Stimulated activated naive B cell treated with anti-CD40 and anti-IgM and Interleukin-4, amounts not matched to agents 10 μg/mL and 1 μg/mL and 100 μg/mL, for 72 hours (primary cell): ENCODE measurements around the gene AP3S1.
"Not testable (repeated sequence)": the region's sequence is repeated elsewhere in the genome, so short reads cannot be mapped to it uniquely, and the experiment has no call there.

ENCODE experiments used
- ATAC-seq, 2 donors: fragments of 150-1000 bp; cut with Tn5 transposase; replicated peaks; 2 replicates each; pipeline ENCODE4 v1.10.0; 2021; ENCODE audit warnings: moderate library complexity in 1 of 2
- DNase-seq: peaks from one replicate; pipeline ENCODE4 v3.0.0; 2021
- H3K27ac Mint-ChIP-seq: one replicate; pipeline ENCODE4 v1.8.0; 2022; ENCODE audit warnings: mild to moderate bottlenecking, mixed read lengths
- H3K27me3 Mint-ChIP-seq, 2 donors: one replicate each; pipeline ENCODE4 v1.8.0; 2022; ENCODE audit warnings: mixed read lengths in 2 of 2
- H3K36me3 Mint-ChIP-seq, 2 donors: one replicate each; pipeline ENCODE4 v1.8.0; 2022; ENCODE audit warnings: mixed read lengths in 2 of 2, mild to moderate bottlenecking in 1 of 2
- H3K4me1 Mint-ChIP-seq, 2 donors: one replicate each; pipeline ENCODE4 v1.8.0; 2022; ENCODE audit warnings: mixed read lengths in 2 of 2, mild to moderate bottlenecking in 1 of 2
- H3K4me3 Mint-ChIP-seq, 2 donors: one replicate each; pipeline ENCODE4 v1.8.0; 2022; ENCODE audit warnings: mild to moderate bottlenecking in 2 of 2, mixed read lengths in 2 of 2, moderate library complexity in 1 of 2
- H3K9me3 Mint-ChIP-seq, 2 donors: one replicate each; pipeline ENCODE4 v1.8.0; 2022; ENCODE audit warnings: mixed read lengths in 2 of 2, mild to moderate bottlenecking in 1 of 2

The AP3S1 gene

GRCh38 chr5:115920171-115920725 lies 78.5 kb downstream of the AP3S1 start:
- Mint-ChIP-seq H3K9me3 (no peaks in the 10 kb centered on the region), H3K36me3 (peaks cover 0 to 3% of the 10 kb centered on the region in 2 donors), H3K27ac (no peak overlapping the region), H3K4me1 (no peaks in the 10 kb centered on the region), H3K27me3 (no peaks in the 10 kb centered on the region), H3K4me3 (no peak overlapping the region)
- DNase-seq: no peak
- no peak for ATAC-seq

- not testable (repeated sequence) for H3K36me3 Mint-ChIP-seq, H3K27ac Mint-ChIP-seq, H3K27me3 Mint-ChIP-seq, H3K4me1 Mint-ChIP-seq, H3K9me3 Mint-ChIP-seq, DNase-seq, H3K4me3 Mint-ChIP-seq, ATAC-seq
Observed at GRCh38 chr5:115928578-115929407, 87.1 kb downstream of the AP3S1 start.

GRCh38 chr5:115930171-115930570 lies 88.4 kb downstream of the AP3S1 start:
- not testable (repeated sequence) for H3K27me3 Mint-ChIP-seq, H3K36me3 Mint-ChIP-seq, H3K9me3 Mint-ChIP-seq, ATAC-seq, H3K4me1 Mint-ChIP-seq, H3K4me3 Mint-ChIP-seq, DNase-seq, H3K27ac Mint-ChIP-seq

GRCh38 chr5:115930630-115931337 lies 89.0 kb downstream of the AP3S1 start:
- no peak overlapping the region for H3K27ac Mint-ChIP-seq
- no peaks in the 10 kb centered on the region for H3K27me3 Mint-ChIP-seq
- H3K36me3 Mint-ChIP-seq: no peaks in the 10 kb centered on the region
- no peak for DNase-seq
- H3K4me3 Mint-ChIP-seq: no peak overlapping the region
- no peak for ATAC-seq
- peaks cover 0 to 2% of the 10 kb centered on the region in 2 donors for H3K9me3 Mint-ChIP-seq
- H3K4me1 Mint-ChIP-seq: no peaks in the 10 kb centered on the region

- H3K27ac Mint-ChIP-seq: no peak overlapping the region
- no peak for DNase-seq
- H3K4me1 Mint-ChIP-seq: no peaks in the 10 kb centered on the region
- no peak for ATAC-seq
- no peaks in the 10 kb centered on the region for H3K27me3 Mint-ChIP-seq
- H3K36me3 Mint-ChIP-seq: no peaks in the 10 kb centered on the region
- H3K4me3 Mint-ChIP-seq: no peak overlapping the region
- peaks cover 0 to 2% of the 10 kb centered on the region in 2 donors for H3K9me3 Mint-ChIP-seq
Observed at GRCh38 chr5:115932991-115933390, 91.3 kb downstream of the AP3S1 start.

GRCh38 chr5:115934388-115934974 lies 92.7 kb downstream of the AP3S1 start:
- H3K27me3 Mint-ChIP-seq: no peaks in the 10 kb centered on the region
- H3K4me3 Mint-ChIP-seq: no peak overlapping the region

GRCh38 chr5:115936031-115936430 lies 94.3 kb downstream of the AP3S1 start:
- no peak overlapping the region for H3K27ac Mint-ChIP-seq
- H3K27me3 Mint-ChIP-seq: peaks cover 1 to 2% of the 10 kb centered on the region in 2 donors
- H3K36me3 Mint-ChIP-seq: no peaks in the 10 kb centered on the region
- ATAC-seq (no peak), DNase-seq (no peak)
- H3K4me1 Mint-ChIP-seq: peaks cover 0 to 1% of the 10 kb centered on the region in 2 donors
- H3K9me3 Mint-ChIP-seq: no peaks in the 10 kb centered on the region
- no peak overlapping the region for H3K4me3 Mint-ChIP-seq

More at GRCh38 chr5:115934388-115934974, 92.7 kb downstream of the AP3S1 start:
- DNase-seq (no peak), ATAC-seq (no peak)
- Mint-ChIP-seq H3K27ac (no peak overlapping the region), H3K4me1 (no peaks in the 10 kb centered on the region), H3K9me3 (no peaks in the 10 kb centered on the region), H3K36me3 (no peaks in the 10 kb centered on the region)

- DNase-seq (no peak), ATAC-seq (no peak)
- Mint-ChIP-seq H3K4me1 (peaks cover 0 to 3% of the 10 kb centered on the region in 2 donors), H3K4me3 (no peak overlapping the region), H3K9me3 (peaks cover 0 to 2% of the 10 kb centered on the region in 2 donors), H3K27me3 (peaks cover 6 to 10% of the 10 kb centered on the region in 2 donors), H3K36me3 (no peaks in the 10 kb centered on the region), H3K27ac (no peak overlapping the region)
Observed at GRCh38 chr5:115939059-115939458, 97.3 kb downstream of the AP3S1 start.

- Mint-ChIP-seq H3K27ac (no peak overlapping the region), H3K9me3 (peaks cover 0 to 2% of the 10 kb centered on the region in 2 donors)
Observed at GRCh38 chr5:115940080-115940810, 98.5 kb downstream of the AP3S1 start.

GRCh38 chr5:115941051-115941675 lies 99.4 kb downstream of the AP3S1 start:
- peaks cover 0 to 2% of the 10 kb centered on the region in 2 donors for H3K9me3 Mint-ChIP-seq
- H3K27ac Mint-ChIP-seq: no peak overlapping the region
- H3K27me3 Mint-ChIP-seq: peaks cover 6 to 10% of the 10 kb centered on the region in 2 donors
- peaks cover 0 to 3% of the 10 kb centered on the region in 2 donors for H3K4me1 Mint-ChIP-seq
- ATAC-seq: no peak
- no peak overlapping the region for H3K4me3 Mint-ChIP-seq
- no peaks in the 10 kb centered on the region for H3K36me3 Mint-ChIP-seq
- no peak for DNase-seq

More at GRCh38 chr5:115940080-115940810, 98.5 kb downstream of the AP3S1 start:
- Mint-ChIP-seq H3K4me3 (no peak overlapping the region), H3K27me3 (peaks cover 6 to 10% of the 10 kb centered on the region in 2 donors), H3K4me1 (peaks cover 0 to 3% of the 10 kb centered on the region in 2 donors), H3K36me3 (no peaks in the 10 kb centered on the region)
- no peak for DNase-seq
- no peak for ATAC-seq

- H3K4me1 Mint-ChIP-seq: peaks cover 0 to 3% of the 10 kb centered on the region in 2 donors
- no peak overlapping the region for H3K27ac Mint-ChIP-seq
- no peaks in the 10 kb centered on the region for H3K36me3 Mint-ChIP-seq
- peaks cover 0 to 2% of the 10 kb centered on the region in 2 donors for H3K9me3 Mint-ChIP-seq
- ATAC-seq (no peak), DNase-seq (no peak)
- H3K27me3 Mint-ChIP-seq: peaks cover 6 to 10% of the 10 kb centered on the region in 2 donors
- H3K4me3 Mint-ChIP-seq: no peak overlapping the region
Observed at GRCh38 chr5:115944501-115944900, 102.8 kb downstream of the AP3S1 start.

GRCh38 chr5:115946655-115947054 lies 104.9 kb downstream of the AP3S1 start:
- no peak for ATAC-seq
- DNase-seq: no peak
- Mint-ChIP-seq H3K27ac (no peak overlapping the region), H3K36me3 (no peaks in the 10 kb centered on the region), H3K9me3 (peaks cover 0 to 2% of the 10 kb centered on the region in 2 donors), H3K4me1 (no peaks in the 10 kb centered on the region), H3K27me3 (peaks cover 3 to 8% of the 10 kb centered on the region in 2 donors), H3K4me3 (no peak overlapping the region)

- Mint-ChIP-seq H3K27ac (no peak overlapping the region), H3K27me3 (peaks cover 8 to 10% of the 10 kb centered on the region in 2 donors), H3K9me3 (peaks cover 0 to 2% of the 10 kb centered on the region in 2 donors), H3K36me3 (no peaks in the 10 kb centered on the region), H3K4me1 (no peaks in the 10 kb centered on the region), H3K4me3 (no peak overlapping the region)
- DNase-seq (no peak), ATAC-seq (no peak)
Observed at GRCh38 chr5:115947260-115947659, 105.5 kb downstream of the AP3S1 start.
